ENCODE results near the gene DPP10.
A peak's percentile ranks its signal among the peaks of the same experiment; 100 is the strongest.
"Not testable (repeated sequence)": the region's sequence is repeated elsewhere in the genome, so short reads cannot be mapped to it uniquely, and the experiment has no call there.

DPP10 gene

GRCh38 chr2:114517580-114517979 is 75.1 kb downstream of the DPP10 start:
- no peak for DNase-seq

- DNase-seq: no peak
These were observed 76.3 kb downstream of the DPP10 start for GRCh38 chr2:114518738-114519137.

GRCh38 chr2:114522612-114523011 is 80.2 kb downstream of the DPP10 start:
- DNase-seq: not testable (repeated sequence)

- DNase-seq: no peak
These were observed 83.5 kb downstream of the DPP10 start for GRCh38 chr2:114525955-114526354.

- DNase-seq: no peak
These were observed 84.4 kb downstream of the DPP10 start for GRCh38 chr2:114526841-114527240.

- DNase-seq: no peak
These were observed 85.0 kb downstream of the DPP10 start for GRCh38 chr2:114527330-114527983.

- no peak for DNase-seq
These were observed 92.0 kb downstream of the DPP10 start for GRCh38 chr2:114534116-114535084.

GRCh38 chr2:114537777-114538176 is 95.3 kb downstream of the DPP10 start:
- DNase-seq: no peak

GRCh38 chr2:114542695-114543094 is 100.3 kb downstream of the DPP10 start:
- no peak for DNase-seq

- no peak for DNase-seq
These were observed 100.9 kb downstream of the DPP10 start for GRCh38 chr2:114543236-114543766.

- no peak for DNase-seq
These were observed 102.6 kb downstream of the DPP10 start for GRCh38 chr2:114545052-114545451.

- no peak for DNase-seq
These were observed 104.1 kb downstream of the DPP10 start for GRCh38 chr2:114546531-114546930.

- DNase-seq: no peak
These were observed 105.7 kb downstream of the DPP10 start for GRCh38 chr2:114548151-114548550.

- DNase-seq: no peak
These were observed 107.9 kb downstream of the DPP10 start for GRCh38 chr2:114550364-114550763.

GRCh38 chr2:114550895-114551793 is 108.7 kb downstream of the DPP10 start:
- peak; percentile 29 for DNase-seq

GRCh38 chr2:114553027-114553426 is 110.6 kb downstream of the DPP10 start:
- DNase-seq: no peak

GRCh38 chr2:114569166-114569565 is 126.7 kb downstream of the DPP10 start:
- DNase-seq: no peak

- DNase-seq: no peak
These were observed 135.2 kb downstream of the DPP10 start for GRCh38 chr2:114577657-114578056.

GRCh38 chr2:114579542-114579941 is 137.1 kb downstream of the DPP10 start:
- no peak for DNase-seq

- DNase-seq: no peak
These were observed 138.2 kb downstream of the DPP10 start for GRCh38 chr2:114580691-114581090.

GRCh38 chr2:114598329-114598728 is 155.9 kb downstream of the DPP10 start:
- no peak for DNase-seq

GRCh38 chr2:114609203-114609602 is 166.8 kb downstream of the DPP10 start:
- no peak for DNase-seq

GRCh38 chr2:114609801-114610200 is 167.4 kb downstream of the DPP10 start:
- DNase-seq: no peak
